Thyroid gland (tissue), 4 donors: ENCODE data around the gene KAT2A.

Experiments
- CTCF ChIP-seq, 6 experiments: fragments of 200-600 bp in 3 of 6; fragments of 450-650 bp in 3 of 6; sonication (generic) in 3 of 6; IDR thresholded peaks; one replicate each; pipeline ENCODE4 v1.5.1; 2016 to 2019; ENCODE audit warnings: antibody characterized with exemption in 6 of 6, mild to moderate bottlenecking in 2 of 6, inconsistent platforms in 1 of 6, moderate library complexity in 1 of 6
- POLR2A ChIP-seq, 2 donors: fragments of 450-650 bp; IDR thresholded peaks; one replicate each; pipeline ENCODE4 v1.6.1; 2017; ENCODE audit warnings: antibody characterized with exemption in 2 of 2, mild to moderate bottlenecking in 2 of 2, moderate library complexity in 1 of 2

DNA sequence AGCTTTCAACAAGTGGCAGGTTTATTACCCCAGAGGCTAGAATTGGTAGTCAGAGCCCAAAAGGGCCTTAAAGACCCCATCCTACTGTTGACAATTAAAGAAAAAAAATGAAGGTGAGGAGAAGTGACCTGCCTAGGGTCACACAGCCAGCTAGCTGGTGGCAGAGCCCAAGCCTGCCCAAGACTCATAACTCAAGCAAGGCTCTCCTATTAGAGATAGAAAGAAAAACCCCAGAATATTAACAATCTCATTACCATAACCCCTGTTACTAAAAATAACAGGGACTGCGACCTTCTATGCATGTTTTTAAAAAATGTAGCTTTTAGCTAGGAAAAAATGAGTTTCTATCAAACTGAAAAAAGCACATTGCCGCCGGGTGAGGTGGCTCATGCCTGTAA is 15.5 kb upstream of the KAT2A start:
- TF ChIP-seq CTCF (IDR thresholded peaks at IDR 0.05) (no peak), POLR2A (IDR thresholded peaks at IDR 0.05) (no peak)
